GM03348 (cell line): ENCODE results near the gene MCM3AP.
"Not testable (repeated sequence)": the region's sequence is repeated elsewhere in the genome, so short reads cannot be mapped to it uniquely, and the experiment has no call there.

ENCODE experiments used
- DNase-seq: peaks from one replicate; pipeline ENCODE4 v3.0.0; 2012; ENCODE audit warnings: low spot score

The MCM3AP gene

GRCh38 chr21:46311568-46311967, 26.2 kb upstream of the MCM3AP start:
- DNase-seq = no peak

- DNase-seq = not testable (repeated sequence)
Observed at GRCh38 chr21:46310260-46310659, 24.8 kb upstream of the MCM3AP start.

GRCh38 chr21:46308431-46308830, 23.0 kb upstream of the MCM3AP start:
- DNase-seq = no peak

- peak; percentile 35 for DNase-seq
Observed at GRCh38 chr21:46307625-46308024, 22.2 kb upstream of the MCM3AP start.

GRCh38 chr21:46304955-46305354, 19.5 kb upstream of the MCM3AP start:
- DNase-seq = no peak

- no peak for DNase-seq
Observed at GRCh38 chr21:46304437-46304836, 19.0 kb upstream of the MCM3AP start.

GRCh38 chr21:46301759-46302158, 16.3 kb upstream of the MCM3AP start:
- no peak for DNase-seq

GRCh38 chr21:46299167-46299566, 13.8 kb upstream of the MCM3AP start:
- no peak for DNase-seq

- no peak for DNase-seq
Observed at GRCh38 chr21:46297338-46298271, 12.2 kb upstream of the MCM3AP start.

GRCh38 chr21:46295996-46296752, 10.8 kb upstream of the MCM3AP start:
- peak; percentile 94 for DNase-seq

GRCh38 chr21:46295177-46295770, 9.9 kb upstream of the MCM3AP start:
- DNase-seq = peak; percentile 29

GRCh38 chr21:46294647-46295176, 9.3 kb upstream of the MCM3AP start:
- peak; percentile 80 for DNase-seq

- no peak for DNase-seq
Observed at GRCh38 chr21:46291561-46291960, 6.2 kb upstream of the MCM3AP start.

GRCh38 chr21:46289655-46290179, 4.3 kb upstream of the MCM3AP start:
- DNase-seq = no peak

- DNase-seq = no peak
Observed at GRCh38 chr21:46287541-46287940, 2.1 kb upstream of the MCM3AP start.

GRCh38 chr21:46286648-46287002, 1.2 kb upstream of the MCM3AP start:
- no peak for DNase-seq

- peak; percentile 97 for DNase-seq
Observed at GRCh38 chr21:46285761-46286647, 593 bp upstream of the MCM3AP start, which contains the start of gene YBEY. Gene YBEY (plus strand): TSS chr21:46286342. CDS start chr21:46286914, 572 bp downstream.

- DNase-seq = no peak
Observed at GRCh38 chr21:46284733-46285132, 678 bp downstream of the MCM3AP start.

GRCh38 chr21:46284077-46284644, 1.2 kb downstream of the MCM3AP start:
- DNase-seq = no peak

- no peak for DNase-seq
Observed at GRCh38 chr21:46274797-46275390, 10.5 kb downstream of the MCM3AP start.
